Endodermal cell (in vitro differentiated cells): ENCODE measurements around the gene DUSP6. TPM values are rescaled to one million over a fixed set of nuclear protein-coding genes. Genes with fewer than 3 reads are reported as not detected.

Source experiments
- DNase-seq: peaks from one replicate; pipeline ENCODE4 v3.0.0-alpha.2; 2017
- H3K27ac ChIP-seq: 2 replicates; pipeline ENCODE4 v1.5.1; 2013; ENCODE audit warnings: mild to moderate bottlenecking, low read depth, low read length, moderate library complexity
- H3K27me3 ChIP-seq: 2 replicates; pipeline ENCODE4 v1.6.1; 2013; ENCODE audit warnings: mild to moderate bottlenecking, low read length, moderate library complexity; ENCODE audit not compliant: insufficient read depth, control insufficient read depth, poor library complexity, severe bottlenecking
- H3K36me3 ChIP-seq: 2 replicates; pipeline ENCODE4 v1.7.0; 2013; ENCODE audit warnings: mild to moderate bottlenecking, low read length, moderate library complexity; ENCODE audit not compliant: control insufficient read depth, insufficient read depth
- H3K4me1 ChIP-seq: one replicate; pipeline ENCODE4 v1.7.0; 2013; ENCODE audit warnings: low read length; ENCODE audit not compliant: control insufficient read depth, insufficient read depth
- H3K4me3 ChIP-seq: 2 replicates; pipeline ENCODE4 v1.5.1; 2013; ENCODE audit warnings: mild to moderate bottlenecking, low read length, moderate library complexity
- H3K9ac ChIP-seq: 2 replicates; pipeline ENCODE4 v1.6.1; 2013; ENCODE audit warnings: mild to moderate bottlenecking, low read length, moderate library complexity; ENCODE audit not compliant: poor library complexity, severe bottlenecking; ENCODE audit errors: extremely low read depth
- H3K9me3 ChIP-seq: 2 replicates; pipeline ENCODE4 v1.6.1; 2013; ENCODE audit warnings: mild to moderate bottlenecking, low read length, moderate library complexity; ENCODE audit not compliant: control insufficient read depth
- H3K27ac Mint-ChIP-seq: 2 replicates; pipeline ENCODE4 v1.8.0; 2020; ENCODE audit warnings: mixed read lengths
- H3K27me3 Mint-ChIP-seq: 2 replicates; pipeline ENCODE4 v1.8.0; 2021; ENCODE audit warnings: mild to moderate bottlenecking, mixed read lengths; ENCODE audit not compliant: insufficient read depth
- H3K36me3 Mint-ChIP-seq: 2 replicates; pipeline ENCODE4 v1.8.0; 2020; ENCODE audit warnings: low read depth, mixed read lengths
- H3K4me1 Mint-ChIP-seq: 2 replicates; pipeline ENCODE4 v1.8.0; 2020; ENCODE audit warnings: mixed read lengths
- H3K4me3 Mint-ChIP-seq: 2 replicates; pipeline ENCODE4 v1.8.0; 2020; ENCODE audit warnings: mild to moderate bottlenecking, moderate library complexity, mixed read lengths
- H3K9me3 Mint-ChIP-seq: 2 replicates; pipeline ENCODE4 v1.8.0; 2020; ENCODE audit warnings: mild to moderate bottlenecking, mixed read lengths
- CTCF ChIP-seq: fragments of 200-600 bp; sonication (generic); conservative IDR thresholded peaks from 2 replicates; pipeline ENCODE4 v1.5.0; 2021; ENCODE audit warnings: antibody characterized with exemption, mild to moderate bottlenecking
- WGBS, 2 experiments: methylation state at CpG; one replicate each; pipeline versions ENCODE4 v1.1.5 to v1.1.7; 2013; ENCODE audit warnings: missing lambda C conversion rate in 2 of 2, mixed read lengths in 1 of 2; ENCODE audit not compliant: insufficient coverage in 1 of 2, insufficient read length in 1 of 2; 5-methylcytosine and 5-hydroxymethylcytosine counted together
- total RNA-seq, 2 donors: library from RNA; stranded (reverse); fragmentation: NEBNext Ultra II Directional in 1 of 2; extraction: Animal tissue kit (Norgen Biotek cat#: 25700) in 1 of 2; gene quantifications; 2 replicates in 1 of 2; 3 replicates in 1 of 2; pipeline ENCODE4 v1.2.1, GENCODE V29; 2021

Gene DUSP6
- total RNA-seq, 2 donors from 2014 or later, result 85.9 to 123 TPM

- Mint-ChIP-seq H3K27me3 (no peaks in the 10 kb centered on the region), H3K27ac (peak overlapping the region; percentile 99), H3K4me1 (peaks cover 51% of the 10 kb centered on the region), H3K36me3 (peaks cover 10% of the 10 kb centered on the region), H3K4me3 (peak overlapping the region; percentile 98), H3K9me3 (no peaks in the 10 kb centered on the region)
- Histone ChIP-seq H3K4me1 (peaks cover 6% of the 10 kb centered on the region), H3K27me3 (no peaks in the 10 kb centered on the region), H3K4me3 (peak overlapping the region; percentile 98), H3K9ac (peak overlapping the region; percentile 96), H3K27ac (peak overlapping the region; percentile 7), H3K36me3 (peaks cover 2% of the 10 kb centered on the region), H3K9me3 (no peaks in the 10 kb centered on the region)
- WGBS, 2 experiments, result 37 to 38% methylated on average over 15 to 18 of the region's 18 CpGs
- TF ChIP-seq CTCF, result peak; percentile 58
- no peak for DNase-seq
Observed at GRCh38 chr12:89355243-89356068, 3.2 kb upstream of the DUSP6 start.

GRCh38 chr12:89354612-89355067, 2.3 kb upstream of the DUSP6 start:
- peak overlapping the region; percentile 98 for H3K4me3 ChIP-seq
- H3K4me1 ChIP-seq, result peaks cover 6% of the 10 kb centered on the region
- H3K4me1 Mint-ChIP-seq, result peaks cover 48% of the 10 kb centered on the region
- no peaks in the 10 kb centered on the region for H3K9me3 Mint-ChIP-seq
- H3K9ac ChIP-seq, result peak overlapping the region; percentile 96
- no peaks in the 10 kb centered on the region for H3K27me3 Mint-ChIP-seq
- H3K27ac Mint-ChIP-seq, result peak overlapping the region; percentile 99
- whole genome bisulfite sequencing, 2 experiments, result 2 to 3% methylated on average over 12 to 17 of the region's 17 CpGs
- no peak for TF ChIP-seq CTCF
- peak overlapping the region; percentile 99 for H3K27ac ChIP-seq
- H3K9me3 ChIP-seq, result no peaks in the 10 kb centered on the region
- no peak for DNase-seq
- H3K27me3 ChIP-seq, result no peaks in the 10 kb centered on the region
- H3K36me3 Mint-ChIP-seq, result peaks cover 18% of the 10 kb centered on the region
- H3K4me3 Mint-ChIP-seq, result peak overlapping the region; percentile 98
- H3K36me3 ChIP-seq, result peaks cover 10% of the 10 kb centered on the region

- 0 to 1% methylated on average over 22 to 74 of the region's 74 CpGs for WGBS, 2 experiments
Observed at GRCh38 chr12:89353823-89354611, 1.7 kb upstream of the DUSP6 start.

More at GRCh38 chr12:89353823-89354611, 1.7 kb upstream of the DUSP6 start:
- TF ChIP-seq CTCF, result no peak
- Mint-ChIP-seq H3K4me1 (peaks cover 47% of the 10 kb centered on the region), H3K27me3 (no peaks in the 10 kb centered on the region), H3K27ac (peak overlapping the region; percentile 99), H3K4me3 (peak overlapping the region; percentile 98), H3K36me3 (peaks cover 24% of the 10 kb centered on the region), H3K9me3 (no peaks in the 10 kb centered on the region)
- peak; percentile 98 for DNase-seq
- Histone ChIP-seq H3K27me3 (no peaks in the 10 kb centered on the region), H3K9me3 (no peaks in the 10 kb centered on the region), H3K27ac (peak overlapping the region; percentile 99), H3K4me3 (peak overlapping the region; percentile 98), H3K9ac (peak overlapping the region; percentile 96), H3K4me1 (peaks cover 9% of the 10 kb centered on the region), H3K36me3 (peaks cover 16% of the 10 kb centered on the region)
